WTC11 (cell line): ENCODE results near the gene LTBP1. TPM values are rescaled to one million over a fixed set of nuclear protein-coding genes. Genes with fewer than 3 reads are reported as not detected.

Experiments
- ATAC-seq: fragments of 200-7000 bp; cut with Tn5 transposase; 2 replicates; pipeline ENCODE4 v1.10.0; 2021; ENCODE audit warnings: mild to moderate bottlenecking, moderate library complexity
- CTCF ChIA-PET: fragments of 300-600 bp; sonication (Branson Sonifier 250); formaldehyde crosslinking; loops from one replicate; lab custom pipeline; 2021; ENCODE audit warnings: antibody characterized with exemption; lab: Charles Lee
- POLR2A ChIA-PET: fragments of 350-600 bp; sonication (Branson Sonifier 250); formaldehyde crosslinking; loops from one replicate; lab custom pipeline; 2021; ENCODE audit warnings: antibody characterized with exemption; lab: Charles Lee
- DNase-seq: peaks from one replicate; pipeline ENCODE4 v3.0.0; 2021; ENCODE audit warnings: low spot score
- H3K27ac Mint-ChIP-seq: 2 replicates; pipeline ENCODE4 v1.8.0; 2021; ENCODE audit warnings: mixed read lengths
- H3K27me3 Mint-ChIP-seq: 2 replicates; pipeline ENCODE4 v1.8.0; 2021; ENCODE audit warnings: low read depth, mild to moderate bottlenecking, moderate library complexity, mixed read lengths
- H3K36me3 Mint-ChIP-seq: 2 replicates; pipeline ENCODE4 v1.8.0; 2021; ENCODE audit warnings: mixed read lengths
- H3K4me1 Mint-ChIP-seq: 2 replicates; pipeline ENCODE4 v1.8.0; 2022; ENCODE audit warnings: mixed read lengths
- H3K4me3 Mint-ChIP-seq: 2 replicates; pipeline ENCODE4 v1.8.0; 2021; ENCODE audit warnings: mild to moderate bottlenecking, moderate library complexity, mixed read lengths
- H3K9me3 Mint-ChIP-seq: 2 replicates; pipeline ENCODE4 v1.8.0; 2021; ENCODE audit warnings: mixed read lengths
- ATF1 ChIP-seq: sonication (generic); formaldehyde crosslinking; IDR thresholded peaks from 2 replicates; pipeline ENCODE4 v1.8.1; 2023; ENCODE audit warnings: mild to moderate bottlenecking, moderate library complexity, missing genetic modification reagents
- CREB1 ChIP-seq: sonication (generic); formaldehyde crosslinking; IDR thresholded peaks from 2 replicates; pipeline ENCODE4 v1.8.0; 2023; ENCODE audit warnings: mild to moderate bottlenecking, missing genetic modification reagents
- E2F5 ChIP-seq: sonication (generic); formaldehyde crosslinking; IDR thresholded peaks from 2 replicates; pipeline ENCODE4 v1.8.1; 2022; ENCODE audit warnings: mild to moderate bottlenecking, moderate library complexity, missing genetic modification reagents
- FOXP4 ChIP-seq: sonication (generic); formaldehyde crosslinking; IDR thresholded peaks from 2 replicates; pipeline ENCODE4 v1.8.0; 2022; ENCODE audit warnings: mild to moderate bottlenecking, missing genetic modification reagents
- GABPB1 ChIP-seq: sonication (generic); formaldehyde crosslinking; IDR thresholded peaks from 2 replicates; pipeline ENCODE4 v1.8.1; 2023; ENCODE audit warnings: mild to moderate bottlenecking, missing genetic modification reagents
- JUN ChIP-seq: sonication (generic); formaldehyde crosslinking; IDR thresholded peaks from 2 replicates; pipeline ENCODE4 v1.8.0; 2023; ENCODE audit warnings: mild to moderate bottlenecking, missing genetic modification reagents
- KAT7 ChIP-seq: sonication (generic); formaldehyde crosslinking; IDR thresholded peaks from 2 replicates; pipeline ENCODE4 v1.8.1; 2023; ENCODE audit warnings: missing genetic modification reagents, mild to moderate bottlenecking, borderline replicate concordance
- MAX ChIP-seq: sonication (generic); formaldehyde crosslinking; IDR thresholded peaks from 2 replicates; pipeline ENCODE4 v1.8.0; 2022; ENCODE audit warnings: mild to moderate bottlenecking, missing genetic modification reagents
- NFE2L1 ChIP-seq: sonication (generic); formaldehyde crosslinking; IDR thresholded peaks from 2 replicates; pipeline ENCODE4 v1.8.1; 2023; ENCODE audit warnings: missing genetic modification reagents
- NFYB ChIP-seq: sonication (generic); formaldehyde crosslinking; conservative IDR thresholded peaks from 2 replicates; pipeline ENCODE4 v1.8.0; 2022; ENCODE audit warnings: low read depth, missing genetic modification reagents
- PRDM15 ChIP-seq: sonication (generic); formaldehyde crosslinking; IDR thresholded peaks from 2 replicates; pipeline ENCODE4 v1.8.0; 2022; ENCODE audit warnings: missing genetic modification reagents
- SMAD4 ChIP-seq: sonication (generic); formaldehyde crosslinking; IDR thresholded peaks from 2 replicates; pipeline ENCODE4 v1.8.0; 2022; ENCODE audit warnings: mild to moderate bottlenecking, missing genetic modification reagents
- SP1 ChIP-seq: sonication (generic); formaldehyde crosslinking; conservative IDR thresholded peaks from 2 replicates; pipeline ENCODE4 v1.8.1; 2022; ENCODE audit warnings: missing genetic modification reagents
- ZNF121 ChIP-seq: sonication (generic); formaldehyde crosslinking; IDR thresholded peaks from 2 replicates; pipeline ENCODE4 v1.8.0; 2023; ENCODE audit warnings: missing genetic modification reagents
- ZNF512 ChIP-seq: sonication (generic); formaldehyde crosslinking; IDR thresholded peaks from 2 replicates; pipeline ENCODE4 v1.8.1; 2022; ENCODE audit warnings: missing genetic modification reagents, borderline replicate concordance
- ZNF532 ChIP-seq: fragments of 250-450 bp; sonication (Bioruptor Pico); IDR thresholded peaks from 2 replicates; pipeline ENCODE4 v1.9.0; 2021; ENCODE audit warnings: mild to moderate bottlenecking, borderline replicate concordance
- total RNA-seq: library from RNA; stranded (reverse); gene quantifications from 3 replicates; pipeline ENCODE4 v1.2.3, GENCODE V29; 2021

LTBP1 gene
- total RNA-seq, 1 experiment from 2014 or later, result 33.6 TPM

- CTCF ChIA-PET, result no interaction called here
- H3K27me3 Mint-ChIP-seq, result no peaks in the 10 kb centered on the region
- ATAC-seq (no peak), DNase-seq (no peak)
- H3K36me3 Mint-ChIP-seq, result no peaks in the 10 kb centered on the region
- no peak overlapping the region for H3K4me3 Mint-ChIP-seq
- POLR2A ChIA-PET, result no interaction called here
- no peak for TF ChIP-seq SMAD4 (CRISPR knock-in tag)
- no peak for TF ChIP-seq SP1 (CRISPR knock-in tag)
- TF ChIP-seq JUN, result no peak
- no peak for TF ChIP-seq PRDM15 (CRISPR knock-in tag)
- TF ChIP-seq MAX (CRISPR knock-in tag), result no peak
- no peak for TF ChIP-seq KAT7 (CRISPR knock-in tag)
- TF ChIP-seq E2F5 (CRISPR knock-in tag), result no peak
- no peak for TF ChIP-seq NFYB (CRISPR knock-in tag)
- no peak for TF ChIP-seq ZNF121
- no peak for TF ChIP-seq ZNF512
- no peak for TF ChIP-seq FOXP4 (CRISPR knock-in tag)
- no peak for TF ChIP-seq ZNF532 (CRISPR knock-in tag)
- no peak for TF ChIP-seq GABPB1
- H3K27ac Mint-ChIP-seq, result no peak overlapping the region
- peaks cover 8% of the 10 kb centered on the region for H3K4me1 Mint-ChIP-seq
- H3K9me3 Mint-ChIP-seq, result no peaks in the 10 kb centered on the region
These were observed 62.5 kb downstream of the LTBP1 start for GRCh38 chr2:33009249-33009648.

GRCh38 chr2:33011373-33011772 is 64.6 kb downstream of the LTBP1 start:
- ChIA-PET CTCF (no interaction called here), POLR2A (no interaction called here)
- no peak overlapping the region for H3K4me3 Mint-ChIP-seq
- no peaks in the 10 kb centered on the region for H3K27me3 Mint-ChIP-seq
- DNase-seq, result no peak
- no peaks in the 10 kb centered on the region for H3K9me3 Mint-ChIP-seq
- H3K36me3 Mint-ChIP-seq, result no peaks in the 10 kb centered on the region
- no peak overlapping the region for H3K27ac Mint-ChIP-seq
- ATAC-seq, result no peak
- H3K4me1 Mint-ChIP-seq, result peaks cover 11% of the 10 kb centered on the region
- no peak for TF ChIP-seq GABPB1
- TF ChIP-seq ZNF532 (CRISPR knock-in tag), result no peak
- TF ChIP-seq NFE2L1 (CRISPR knock-in tag), result no peak
- no peak for TF ChIP-seq JUN
- TF ChIP-seq ATF1 (CRISPR knock-in tag), result no peak
- TF ChIP-seq CREB1, result no peak
- TF ChIP-seq FOXP4 (CRISPR knock-in tag), result no peak
